Daoy (cell line): Measurements from ENCODE around the gene BTRC. TPM values are rescaled to one million over a fixed set of nuclear protein-coding genes. Genes with fewer than 3 reads are reported as not detected.
"Not testable (repeated sequence)": the region's sequence is repeated elsewhere in the genome, so short reads cannot be mapped to it uniquely, and the experiment has no call there.

Source experiments
- DNase-seq: peaks from one replicate; pipeline ENCODE4 v3.0.0-alpha.2; 2015; ENCODE audit warnings: low read depth
- total RNA-seq: library from RNA; depleted of rRNA; stranded (reverse); fragments of >200 nt; shearing (Covaris generic); gene quantifications from 2 replicates; pipeline ENCODE4 v1.2.3, GENCODE V29; 2014; rRNA removed

Gene BTRC
- total RNA-seq, 1 experiment from 2014 or later = 8.2 TPM

GRCh38 chr10:101585841-101586240 lies 231.9 kb downstream of the BTRC start:
- DNase-seq = no peak

DNA sequence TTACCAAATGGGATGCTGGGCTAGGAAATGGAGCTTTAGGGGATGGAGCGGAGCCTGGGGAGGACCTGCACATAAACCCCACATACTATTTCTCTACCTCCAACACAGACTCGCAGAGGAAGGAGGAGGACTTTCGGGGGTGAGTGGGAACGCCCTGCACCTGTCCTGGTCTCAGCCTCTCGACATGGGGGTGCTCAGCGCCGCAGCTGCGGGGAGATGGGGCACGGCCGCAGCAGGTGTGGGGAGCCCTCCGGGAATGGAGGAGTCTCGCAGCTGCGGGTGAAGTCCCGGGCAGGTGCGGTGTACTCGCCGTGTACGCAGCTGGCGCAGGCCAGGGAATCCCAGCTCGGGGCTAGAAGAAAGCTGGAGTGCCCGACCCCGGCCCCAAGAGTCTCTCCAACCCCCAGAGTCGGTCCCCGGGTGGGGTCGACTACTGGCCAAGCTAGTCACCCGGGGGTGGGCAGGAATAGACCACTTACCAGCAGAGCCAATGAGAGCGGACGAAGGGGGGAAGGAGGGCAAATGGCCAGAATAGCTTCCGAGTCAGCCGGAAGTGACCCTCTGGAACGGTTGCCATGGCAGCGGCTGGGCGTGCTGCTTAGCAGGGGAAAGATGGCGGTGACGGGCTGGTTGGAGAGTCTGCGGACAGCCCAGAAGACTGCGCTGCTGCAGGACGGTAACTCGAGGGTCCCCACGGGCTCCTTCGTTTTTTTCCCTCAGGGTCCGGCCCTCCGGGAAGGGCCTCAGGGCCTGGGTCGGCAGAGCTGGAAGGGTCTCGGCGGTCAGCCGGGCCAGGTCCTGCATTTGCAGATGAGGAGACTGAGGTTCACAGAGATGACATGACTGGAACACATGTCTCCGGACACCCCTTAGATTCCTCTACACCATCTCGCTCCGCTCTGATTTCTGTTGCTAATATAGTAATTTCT lies 234.0 kb downstream of the BTRC start, which contains the start of the genes DPCD and POLL:
Gene DPCD, plus strand, starts transcription at position 597 of the 929 bp plus-strand sequence. Its CDS starts 16 bp downstream, at position 613.
Gene POLL, minus strand, starts transcription at position 533 of the 929 bp plus-strand sequence. CDS start 897 bp downstream, outside the sequence.
- DNase-seq = peak; percentile 96

- peak; percentile 54 for DNase-seq
These were observed 234.9 kb downstream of the BTRC start for GRCh38 chr10:101588879-101589278.

DNA sequence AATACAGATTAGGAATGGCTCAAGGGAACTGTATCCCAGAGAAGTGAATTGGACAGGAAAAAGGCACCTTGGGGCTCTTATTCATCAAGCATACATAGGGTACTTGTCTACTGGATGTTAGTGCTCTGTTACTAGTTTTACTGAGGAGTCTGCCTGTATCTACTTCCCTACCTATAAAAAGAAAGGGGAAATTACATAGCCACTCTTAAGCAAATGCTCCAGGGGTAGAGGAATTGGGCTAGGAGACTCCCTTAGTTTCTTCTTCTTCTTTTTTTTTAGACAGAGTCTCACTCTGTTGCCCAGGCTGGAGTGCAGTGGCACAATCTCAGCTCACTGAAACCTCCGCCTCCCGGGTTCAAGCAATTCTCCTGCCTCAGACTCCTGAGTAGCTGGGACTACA lies 239.4 kb downstream of the BTRC start:
- DNase-seq = not testable (repeated sequence)

- no peak for DNase-seq
These were observed 241.8 kb downstream of the BTRC start for GRCh38 chr10:101595591-101596433.

GRCh38 chr10:101597091-101597900 lies 243.3 kb downstream of the BTRC start:
- DNase-seq = no peak

DNA sequence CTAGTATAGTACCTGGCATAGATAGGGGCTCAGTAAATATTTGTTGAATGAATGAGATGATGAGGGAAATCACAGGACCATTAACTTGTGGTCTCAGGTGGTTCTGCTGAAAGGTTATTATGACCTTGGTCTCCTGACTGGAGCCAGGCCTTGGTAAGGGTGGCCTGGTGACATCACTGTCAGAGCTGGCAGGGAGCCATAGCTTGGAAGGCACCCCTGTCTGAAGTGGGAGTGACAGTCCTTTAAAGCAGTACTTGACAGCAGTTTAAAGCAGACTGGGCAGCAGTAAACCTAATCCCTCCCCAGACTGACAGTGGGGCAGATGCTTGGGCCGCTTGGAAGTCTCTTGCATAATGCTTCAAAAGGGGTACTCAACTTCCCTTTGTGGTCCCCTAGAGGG lies 247.6 kb downstream of the BTRC start:
- no peak for DNase-seq

DNA sequence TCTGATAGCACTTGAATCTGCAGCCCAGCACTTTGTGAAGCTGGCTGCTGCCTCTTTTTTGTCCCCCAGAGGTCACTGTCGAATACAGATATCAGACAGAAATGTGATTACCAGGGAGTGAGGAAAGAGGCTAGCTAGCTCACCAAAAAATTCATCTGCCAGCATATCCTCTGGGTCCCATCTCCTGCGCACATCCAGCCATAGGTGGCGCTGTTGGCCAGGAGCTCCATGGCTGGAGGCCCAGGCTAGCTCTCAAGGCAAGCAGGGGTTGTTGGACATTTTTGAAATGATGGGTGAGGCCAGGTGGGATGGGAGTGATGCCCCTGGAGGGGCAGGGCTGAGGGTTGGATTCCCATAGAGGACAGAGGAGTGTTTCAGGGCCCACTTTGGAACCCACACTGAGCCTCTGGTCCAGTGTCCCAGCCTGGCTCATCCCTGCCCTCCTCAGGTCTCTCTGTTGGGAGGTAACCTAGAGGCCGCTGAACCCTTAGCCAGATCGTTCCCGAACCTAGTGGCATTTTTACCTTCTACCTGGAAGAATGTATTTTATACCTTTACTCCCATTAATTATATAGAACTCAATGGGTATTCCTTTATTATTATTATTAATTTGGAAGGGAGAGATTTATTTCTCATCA lies 248.9 kb downstream of the BTRC start:
- DNase-seq = peak; percentile 69

Other genes with a start within 250 kb of the BTRC start
- gene TLX1, start 222.9 kb upstream of the BTRC start, total RNA-seq = 0.06 TPM in 1 of 2 replicates, not detected in the other
- 0.06 TPM in 1 of 2 replicates, not detected in the other for gene LBX1, start 124.7 kb upstream of the BTRC start, total RNA-seq
- gene POLL, start 234.1 kb downstream of the BTRC start, total RNA-seq = 4.6 and 6.5 TPM in 2 replicates
- gene DPCD, start 234.2 kb downstream of the BTRC start, total RNA-seq = 76.1 and 85.7 TPM in 2 replicates